ENCODE measurements around the gene EPHA2. TPM values are rescaled to one million over a fixed set of nuclear protein-coding genes. Genes with fewer than 3 reads are reported as not detected.

Gene EPHA2
- polyA plus RNA-seq, 1 of the 3 experiments (the other 2 are of a cell fraction) = 126 TPM

DNA sequence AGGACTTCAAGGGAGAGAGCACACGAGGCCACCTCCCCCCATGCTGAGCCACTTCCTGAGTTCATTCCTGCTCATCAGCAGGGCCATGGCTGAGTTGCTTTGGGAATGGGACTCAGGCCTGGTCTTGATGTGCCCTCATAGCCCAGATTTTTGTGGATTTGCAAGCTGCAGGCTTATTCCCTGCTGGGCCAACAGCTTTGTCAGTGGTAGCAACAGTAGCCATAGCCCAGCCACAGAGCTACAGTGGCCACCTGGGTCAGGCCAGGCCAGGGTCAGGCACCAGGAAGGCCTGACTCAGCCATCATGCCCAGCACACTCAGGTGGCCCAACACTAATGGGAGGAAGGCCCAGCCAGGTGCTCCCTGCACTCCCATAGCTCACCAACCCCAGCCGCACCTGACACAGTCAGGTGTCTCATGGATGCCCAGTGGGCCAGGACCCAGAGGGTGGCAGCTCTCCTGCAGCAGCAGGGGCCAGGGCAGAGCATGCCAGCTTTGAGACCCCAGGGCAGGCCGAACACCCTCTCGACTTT is 33.5 kb downstream of the EPHA2 start:
- WGBS (ENCODE audit: low lambda C conversion rate) = 50% methylated on average over 1 of the region's 4 CpGs
- ChIA-PET CTCF (interaction anchor here (0.9 to 1.5 kb wide), 2 partner anchors 40 to 241 kb away, joined by 3 to 6 read pairs; no protein-coding TSS in a partner anchor), POLR2A (no interaction called here)
- H3K79me2 ChIP-seq (ENCODE audit: insufficient read depth) = no peaks in the 10 kb centered on the region
- peaks cover 42% of the 10 kb centered on the region for H3F3A ChIP-seq (replicated peaks; ENCODE audit: insufficient read depth)
- no peaks in the 10 kb centered on the region for H3K27me3 ChIP-seq (ENCODE audit: insufficient read depth)
- no peak overlapping the region for H2AFZ ChIP-seq (ENCODE audit: low read depth)
- H3K9ac ChIP-seq = no peak overlapping the region
- no peaks in the 10 kb centered on the region for H3K9me2 ChIP-seq
- TF ChIP-seq ELF1 (IDR thresholded peaks at IDR 0.05) = no peak
- TF ChIP-seq CHD2 (IDR thresholded peaks at IDR 0.05; ENCODE audit: low read length, partially characterized antibody) = no peak
- TF ChIP-seq, protein P1, sequence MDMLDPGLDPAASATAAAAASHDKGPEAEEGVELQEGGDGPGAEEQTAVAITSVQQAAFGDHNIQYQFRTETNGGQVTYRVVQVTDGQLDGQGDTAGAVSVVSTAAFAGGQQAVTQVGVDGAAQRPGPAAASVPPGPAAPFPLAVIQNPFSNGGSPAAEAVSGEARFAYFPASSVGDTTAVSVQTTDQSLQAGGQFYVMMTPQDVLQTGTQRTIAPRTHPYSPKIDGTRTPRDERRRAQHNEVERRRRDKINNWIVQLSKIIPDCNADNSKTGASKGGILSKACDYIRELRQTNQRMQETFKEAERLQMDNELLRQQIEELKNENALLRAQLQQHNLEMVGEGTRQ (IDR thresholded peaks at IDR 0.05; ENCODE audit: borderline replicate concordance, low read depth, low read length) = no peak
- TF ChIP-seq NRF1 (IDR thresholded peaks at IDR 0.05; ENCODE audit: low read depth, low read length) = no peak
- no peak for TF ChIP-seq RAD21 (IDR thresholded peaks at IDR 0.05; ENCODE audit: low read length)
- TF ChIP-seq, protein P2, sequence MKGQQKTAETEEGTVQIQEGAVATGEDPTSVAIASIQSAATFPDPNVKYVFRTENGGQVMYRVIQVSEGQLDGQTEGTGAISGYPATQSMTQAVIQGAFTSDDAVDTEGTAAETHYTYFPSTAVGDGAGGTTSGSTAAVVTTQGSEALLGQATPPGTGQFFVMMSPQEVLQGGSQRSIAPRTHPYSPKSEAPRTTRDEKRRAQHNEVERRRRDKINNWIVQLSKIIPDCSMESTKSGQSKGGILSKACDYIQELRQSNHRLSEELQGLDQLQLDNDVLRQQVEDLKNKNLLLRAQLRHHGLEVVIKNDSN (IDR thresholded peaks at IDR 0.05; ENCODE audit: borderline replicate concordance, low read depth) = no peak
- no peak for TF ChIP-seq FOXM1 (IDR thresholded peaks at IDR 0.05; ENCODE audit: low read depth)
- TF ChIP-seq, protein P3, sequence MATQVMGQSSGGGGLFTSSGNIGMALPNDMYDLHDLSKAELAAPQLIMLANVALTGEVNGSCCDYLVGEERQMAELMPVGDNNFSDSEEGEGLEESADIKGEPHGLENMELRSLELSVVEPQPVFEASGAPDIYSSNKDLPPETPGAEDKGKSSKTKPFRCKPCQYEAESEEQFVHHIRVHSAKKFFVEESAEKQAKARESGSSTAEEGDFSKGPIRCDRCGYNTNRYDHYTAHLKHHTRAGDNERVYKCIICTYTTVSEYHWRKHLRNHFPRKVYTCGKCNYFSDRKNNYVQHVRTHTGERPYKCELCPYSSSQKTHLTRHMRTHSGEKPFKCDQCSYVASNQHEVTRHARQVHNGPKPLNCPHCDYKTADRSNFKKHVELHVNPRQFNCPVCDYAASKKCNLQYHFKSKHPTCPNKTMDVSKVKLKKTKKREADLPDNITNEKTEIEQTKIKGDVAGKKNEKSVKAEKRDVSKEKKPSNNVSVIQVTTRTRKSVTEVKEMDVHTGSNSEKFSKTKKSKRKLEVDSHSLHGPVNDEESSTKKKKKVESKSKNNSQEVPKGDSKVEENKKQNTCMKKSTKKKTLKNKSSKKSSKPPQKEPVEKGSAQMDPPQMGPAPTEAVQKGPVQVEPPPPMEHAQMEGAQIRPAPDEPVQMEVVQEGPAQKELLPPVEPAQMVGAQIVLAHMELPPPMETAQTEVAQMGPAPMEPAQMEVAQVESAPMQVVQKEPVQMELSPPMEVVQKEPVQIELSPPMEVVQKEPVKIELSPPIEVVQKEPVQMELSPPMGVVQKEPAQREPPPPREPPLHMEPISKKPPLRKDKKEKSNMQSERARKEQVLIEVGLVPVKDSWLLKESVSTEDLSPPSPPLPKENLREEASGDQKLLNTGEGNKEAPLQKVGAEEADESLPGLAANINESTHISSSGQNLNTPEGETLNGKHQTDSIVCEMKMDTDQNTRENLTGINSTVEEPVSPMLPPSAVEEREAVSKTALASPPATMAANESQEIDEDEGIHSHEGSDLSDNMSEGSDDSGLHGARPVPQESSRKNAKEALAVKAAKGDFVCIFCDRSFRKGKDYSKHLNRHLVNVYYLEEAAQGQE (IDR thresholded peaks at IDR 0.05; ENCODE audit: low read depth, low read length) = no peak
- TF ChIP-seq RXRA (IDR thresholded peaks at IDR 0.05; ENCODE audit: borderline replicate concordance, low read depth) = no peak
- no peak for TF ChIP-seq FOSL2 (IDR thresholded peaks at IDR 0.05; ENCODE audit: borderline replicate concordance, low read depth)
- no peak for TF ChIP-seq NFIC (IDR thresholded peaks at IDR 0.05; ENCODE audit: borderline replicate concordance)
- TF ChIP-seq, protein P4, sequence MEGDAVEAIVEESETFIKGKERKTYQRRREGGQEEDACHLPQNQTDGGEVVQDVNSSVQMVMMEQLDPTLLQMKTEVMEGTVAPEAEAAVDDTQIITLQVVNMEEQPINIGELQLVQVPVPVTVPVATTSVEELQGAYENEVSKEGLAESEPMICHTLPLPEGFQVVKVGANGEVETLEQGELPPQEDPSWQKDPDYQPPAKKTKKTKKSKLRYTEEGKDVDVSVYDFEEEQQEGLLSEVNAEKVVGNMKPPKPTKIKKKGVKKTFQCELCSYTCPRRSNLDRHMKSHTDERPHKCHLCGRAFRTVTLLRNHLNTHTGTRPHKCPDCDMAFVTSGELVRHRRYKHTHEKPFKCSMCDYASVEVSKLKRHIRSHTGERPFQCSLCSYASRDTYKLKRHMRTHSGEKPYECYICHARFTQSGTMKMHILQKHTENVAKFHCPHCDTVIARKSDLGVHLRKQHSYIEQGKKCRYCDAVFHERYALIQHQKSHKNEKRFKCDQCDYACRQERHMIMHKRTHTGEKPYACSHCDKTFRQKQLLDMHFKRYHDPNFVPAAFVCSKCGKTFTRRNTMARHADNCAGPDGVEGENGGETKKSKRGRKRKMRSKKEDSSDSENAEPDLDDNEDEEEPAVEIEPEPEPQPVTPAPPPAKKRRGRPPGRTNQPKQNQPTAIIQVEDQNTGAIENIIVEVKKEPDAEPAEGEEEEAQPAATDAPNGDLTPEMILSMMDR (IDR thresholded peaks at IDR 0.05) = no peak
- no peak for TF ChIP-seq EZH2phosphoT487 (IDR thresholded peaks at IDR 0.05; ENCODE audit: borderline replicate concordance, low read depth)
- no peak for TF ChIP-seq MEF2A (IDR thresholded peaks at IDR 0.05; ENCODE audit: borderline replicate concordance, low read depth)
- TF ChIP-seq TCF12 (IDR thresholded peaks at IDR 0.05) = no peak
- peaks cover 1 to 10% of the 10 kb centered on the region in 2 experiments; a peak in 2 of 4 replicates for H3K4me1 ChIP-seq (ENCODE audit: control insufficient read depth in 1 of 2, insufficient read depth in 2 of 2, low read depth in 1 of 2, low read length in 1 of 2)
- no peak for DNase-seq
- H3K4me2 ChIP-seq = no peak overlapping the region
- H4K20me1 ChIP-seq (ENCODE audit: insufficient read depth) = peaks cover 5% of the 10 kb centered on the region; the same call in 1 of the 2 replicates
- no peak overlapping the region for H3K4me3 ChIP-seq (ENCODE audit: low read depth in 2 of 2, low read length in 1 of 2)
- H3K27ac ChIP-seq (ENCODE audit: low read depth in 2 of 2, low read length in 1 of 2) = no peak overlapping the region
- no peaks in the 10 kb centered on the region for H3K9me3 ChIP-seq
- peaks cover 23 to 43% of the 10 kb centered on the region in 2 experiments for H3K36me3 ChIP-seq (replicated peaks in 1 of 2; ENCODE audit: control insufficient read depth in 1 of 2, insufficient read depth in 2 of 2, low read length in 1 of 2)
